Calu3 (cell line): ENCODE measurements around the gene CD209. TPM values are rescaled to one million over a fixed set of nuclear protein-coding genes. Genes with fewer than 3 reads are reported as not detected.

Source experiments
- BruUV-seq: library from RNA; stranded (reverse); fragments of 400-500 nt; replicated peaks from 2 replicates; lab custom pipeline; 2021; lab: Mats Ljungman, UMichigan
- CTCF ChIA-PET: fragments of 300-600 bp; sonication (Branson Sonifier 250); formaldehyde crosslinking; loops from one replicate; lab custom pipeline; 2022; ENCODE audit warnings: antibody characterized with exemption; lab: Charles Lee
- DNase-seq: peaks from one replicate; pipeline ENCODE4 v3.0.0; 2022
- H3K27ac Mint-ChIP-seq: one replicate; pipeline ENCODE4 v1.8.0; 2022; ENCODE audit warnings: mixed read lengths; ENCODE audit not compliant: unreplicated experiment
- H3K27me3 Mint-ChIP-seq: one replicate; pipeline ENCODE4 v1.8.0; 2022; ENCODE audit warnings: mixed read lengths; ENCODE audit not compliant: unreplicated experiment
- H3K36me3 Mint-ChIP-seq: one replicate; pipeline ENCODE4 v1.8.0; 2022; ENCODE audit warnings: mild to moderate bottlenecking, moderate library complexity, mixed read lengths; ENCODE audit not compliant: insufficient read depth, unreplicated experiment
- H3K4me1 Mint-ChIP-seq: one replicate; pipeline ENCODE4 v1.8.0; 2022; ENCODE audit warnings: mild to moderate bottlenecking, low read depth, mixed read lengths; ENCODE audit not compliant: unreplicated experiment
- H3K4me3 Mint-ChIP-seq: one replicate; pipeline ENCODE4 v1.8.0; 2022; ENCODE audit warnings: mild to moderate bottlenecking, low read depth, moderate library complexity, mixed read lengths; ENCODE audit not compliant: unreplicated experiment
- H3K9me3 Mint-ChIP-seq: one replicate; pipeline ENCODE4 v1.8.0; 2022; ENCODE audit warnings: low read depth, mixed read lengths; ENCODE audit not compliant: unreplicated experiment
- intact Hi-C: fragments of 100-400 bp; cut with micrococcal nuclease; formaldehyde crosslinking; loops from one replicate; pipeline ENCODE4 v1.10.0; 2022; ENCODE audit not compliant: unreplicated experiment
- total RNA-seq: library from RNA; stranded (reverse); gene quantifications from 2 replicates; pipeline ENCODE4 v1.2.3, GENCODE V29; 2022
- TF ChIP-seq, protein P1 (sequence below): fragments of 200-600 bp; IDR thresholded peaks from one replicate; pipeline ENCODE4 v1.8.0; 2022; ENCODE audit warnings: antibody characterized with exemption; ENCODE audit not compliant: unreplicated experiment

The CD209 gene
- total RNA-seq, 1 experiment from 2014 or later: not detected

DNA sequence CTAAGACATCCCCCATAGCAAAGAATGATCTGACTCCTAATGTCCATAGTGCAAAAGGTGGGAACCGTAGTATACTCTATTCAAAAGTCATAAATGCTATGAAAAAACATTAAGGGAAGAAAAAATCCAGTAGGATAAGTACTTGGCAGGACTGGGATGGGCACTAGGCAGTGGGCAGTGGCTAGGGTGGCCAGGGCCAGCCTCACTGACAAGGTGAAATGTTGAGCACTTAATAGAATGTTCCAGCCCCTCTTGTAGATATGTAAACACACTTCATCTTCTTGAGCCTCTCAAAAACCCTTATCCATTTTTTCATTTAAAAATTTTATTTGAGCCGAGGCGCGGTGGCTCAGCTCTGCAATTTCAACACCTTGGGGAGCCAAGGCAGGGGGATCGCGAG lies 14.0 kb downstream of the CD209 start:
- intact Hi-C loops: no loop called here
- no TSS peak for BruUV-seq

DNA sequence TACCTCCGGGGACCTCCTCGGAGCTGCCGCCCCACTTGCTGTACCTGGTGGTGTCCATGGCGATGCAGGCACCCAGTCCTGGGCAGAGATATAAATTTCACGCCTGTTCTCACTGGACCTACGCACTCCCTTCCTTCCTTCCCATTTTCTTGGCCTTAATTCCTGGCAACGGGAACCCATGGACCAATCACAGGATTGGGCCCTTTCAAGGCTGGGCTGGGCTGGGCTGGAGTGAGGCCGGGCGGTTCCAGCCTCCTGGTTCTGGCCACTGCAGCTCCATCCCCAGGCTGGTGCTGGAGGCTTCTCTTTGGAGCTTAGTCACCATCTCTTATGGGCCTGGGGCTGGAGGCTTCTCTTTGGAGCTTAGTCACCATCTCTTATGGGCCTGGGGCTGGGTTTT lies 15.3 kb downstream of the CD209 start, which contains the start of gene CLEC4G:
TSS of gene CLEC4G (minus strand) at position 66 of the 400 bp plus-strand sequence. CDS start at position 58, 8 bp downstream.
- DNase-seq: no peak
- intact Hi-C loops: no loop called here
- H3K27me3 Mint-ChIP-seq: peaks cover 80% of the 10 kb centered on the region
- H3K4me3 Mint-ChIP-seq: no peak within 1 kb of the TSS
- H3K4me1 Mint-ChIP-seq: no peaks in the 10 kb centered on the region
- no TSS peak for BruUV-seq
- TF ChIP-seq, protein P1, sequence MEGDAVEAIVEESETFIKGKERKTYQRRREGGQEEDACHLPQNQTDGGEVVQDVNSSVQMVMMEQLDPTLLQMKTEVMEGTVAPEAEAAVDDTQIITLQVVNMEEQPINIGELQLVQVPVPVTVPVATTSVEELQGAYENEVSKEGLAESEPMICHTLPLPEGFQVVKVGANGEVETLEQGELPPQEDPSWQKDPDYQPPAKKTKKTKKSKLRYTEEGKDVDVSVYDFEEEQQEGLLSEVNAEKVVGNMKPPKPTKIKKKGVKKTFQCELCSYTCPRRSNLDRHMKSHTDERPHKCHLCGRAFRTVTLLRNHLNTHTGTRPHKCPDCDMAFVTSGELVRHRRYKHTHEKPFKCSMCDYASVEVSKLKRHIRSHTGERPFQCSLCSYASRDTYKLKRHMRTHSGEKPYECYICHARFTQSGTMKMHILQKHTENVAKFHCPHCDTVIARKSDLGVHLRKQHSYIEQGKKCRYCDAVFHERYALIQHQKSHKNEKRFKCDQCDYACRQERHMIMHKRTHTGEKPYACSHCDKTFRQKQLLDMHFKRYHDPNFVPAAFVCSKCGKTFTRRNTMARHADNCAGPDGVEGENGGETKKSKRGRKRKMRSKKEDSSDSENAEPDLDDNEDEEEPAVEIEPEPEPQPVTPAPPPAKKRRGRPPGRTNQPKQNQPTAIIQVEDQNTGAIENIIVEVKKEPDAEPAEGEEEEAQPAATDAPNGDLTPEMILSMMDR: no peak
- H3K9me3 Mint-ChIP-seq: no peaks in the 10 kb centered on the region
- H3K27ac Mint-ChIP-seq: no peak within 1 kb of the TSS
- no peaks in the 10 kb centered on the region for H3K36me3 Mint-ChIP-seq
- CTCF ChIA-PET: no interaction called here

More for the DNA sequence above, 14.0 kb downstream of the CD209 start:
- TF ChIP-seq, protein P1: no peak
- Mint-ChIP-seq H3K36me3 (no peaks in the 10 kb centered on the region), H3K4me3 (no peak overlapping the region), H3K27ac (no peak overlapping the region), H3K4me1 (no peaks in the 10 kb centered on the region), H3K9me3 (no peaks in the 10 kb centered on the region), H3K27me3 (peaks cover 72% of the 10 kb centered on the region)
- CTCF ChIA-PET: no interaction called here
- no peak for DNase-seq

DNA sequence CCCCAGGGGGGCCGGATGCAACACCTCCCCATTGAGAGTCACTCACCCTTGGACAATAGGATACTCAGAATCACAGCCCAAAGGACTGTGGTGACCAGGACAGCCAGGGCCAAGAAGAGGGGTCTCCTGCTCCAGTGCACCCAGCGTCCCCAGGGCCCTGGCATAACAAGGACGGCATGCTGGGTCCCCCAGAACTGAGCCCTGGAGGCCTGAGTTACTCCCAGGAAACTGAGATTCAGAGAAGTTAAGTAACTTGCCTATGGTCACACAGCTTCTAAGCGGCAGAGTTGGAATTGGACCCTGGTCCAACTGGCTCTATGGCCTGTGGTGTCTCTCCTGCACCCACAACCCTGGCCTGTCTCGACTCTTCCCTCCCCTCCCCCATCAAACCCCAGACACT lies 15.7 kb downstream of the CD209 start:
- DNase-seq: no peak
- CTCF ChIA-PET: no interaction called here
- no peaks in the 10 kb centered on the region for H3K9me3 Mint-ChIP-seq
- intact Hi-C loops: no loop called here
- H3K36me3 Mint-ChIP-seq: no peaks in the 10 kb centered on the region
- H3K4me3 Mint-ChIP-seq: no peak overlapping the region
- no peak overlapping the region for H3K27ac Mint-ChIP-seq
- peaks cover 80% of the 10 kb centered on the region for H3K27me3 Mint-ChIP-seq
- no TSS peak for BruUV-seq
- TF ChIP-seq, protein P1: no peak
- H3K4me1 Mint-ChIP-seq: no peaks in the 10 kb centered on the region

DNA sequence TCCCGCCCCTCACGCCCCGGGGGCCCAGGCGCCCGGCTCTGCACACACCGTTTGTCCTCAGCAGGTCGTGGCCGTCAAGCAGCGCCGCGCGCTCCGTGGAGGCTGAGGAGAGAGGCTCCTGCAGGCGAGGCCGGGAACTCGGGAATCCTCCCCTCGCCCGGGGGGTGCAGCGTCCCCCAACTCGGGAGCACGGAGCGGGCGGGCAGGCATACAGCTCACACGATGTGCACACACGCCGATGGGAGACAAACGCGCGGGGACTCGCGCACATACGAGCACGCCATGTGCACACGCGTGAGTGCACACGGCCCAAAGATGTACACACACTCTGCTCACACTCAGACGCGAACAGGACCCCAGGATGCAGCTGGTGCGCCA lies 16.1 kb downstream of the CD209 start:
- TF ChIP-seq, protein P1: no peak
- H3K27ac Mint-ChIP-seq: no peak overlapping the region
- H3K27me3 Mint-ChIP-seq: peaks cover 78% of the 10 kb centered on the region
- H3K4me3 Mint-ChIP-seq: no peak overlapping the region
- intact Hi-C loops: no loop called here
- H3K9me3 Mint-ChIP-seq: no peaks in the 10 kb centered on the region
- CTCF ChIA-PET: no interaction called here
- no peak for DNase-seq
- no peaks in the 10 kb centered on the region for H3K4me1 Mint-ChIP-seq
- H3K36me3 Mint-ChIP-seq: no peaks in the 10 kb centered on the region
- no TSS peak for BruUV-seq
